ENCODE results near the gene CTIF.

DNA sequence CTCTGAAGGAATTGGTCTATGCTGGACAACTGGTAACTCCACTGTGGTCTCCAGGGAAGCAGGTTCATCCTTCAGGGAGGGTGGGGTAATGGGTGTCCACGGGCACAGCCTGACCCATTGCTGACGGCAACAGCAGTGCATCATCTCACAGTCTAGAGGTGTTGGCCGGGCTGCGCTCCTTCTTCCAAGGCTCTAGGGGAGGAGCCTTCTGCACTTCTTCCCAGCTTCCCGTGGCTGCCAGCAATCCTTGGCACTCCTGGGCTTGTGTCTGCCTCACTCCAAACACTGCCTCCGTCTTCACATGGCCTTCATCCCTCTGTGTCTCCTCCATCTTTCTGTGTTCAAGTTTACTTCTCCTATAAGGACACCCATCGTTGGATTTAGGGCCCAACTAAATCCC, 166.2 kb downstream of the CTIF start:
- TF ChIP-seq SP1 (IDR thresholded peaks at IDR 0.05) (no peak), TAF1 (conservative IDR thresholded peaks at IDR 0.05) (no peak), JUND (IDR thresholded peaks at IDR 0.05) (no peak), GABPA (IDR thresholded peaks at IDR 0.05 in 1 of 2, conservative IDR thresholded peaks at IDR 0.05 in 1 of 2) (no peak), EGR1 (IDR thresholded peaks at IDR 0.05; ENCODE audit: low read depth in 2 of 2) (no peak), YY1 (IDR thresholded peaks at IDR 0.05) (no peak), RAD21 (IDR thresholded peaks at IDR 0.05) (no peak), FOXA2 (IDR thresholded peaks at IDR 0.05) (no peak), NR2F2 (IDR thresholded peaks at IDR 0.05) (no peak)
- TF ChIP-seq, protein P1, sequence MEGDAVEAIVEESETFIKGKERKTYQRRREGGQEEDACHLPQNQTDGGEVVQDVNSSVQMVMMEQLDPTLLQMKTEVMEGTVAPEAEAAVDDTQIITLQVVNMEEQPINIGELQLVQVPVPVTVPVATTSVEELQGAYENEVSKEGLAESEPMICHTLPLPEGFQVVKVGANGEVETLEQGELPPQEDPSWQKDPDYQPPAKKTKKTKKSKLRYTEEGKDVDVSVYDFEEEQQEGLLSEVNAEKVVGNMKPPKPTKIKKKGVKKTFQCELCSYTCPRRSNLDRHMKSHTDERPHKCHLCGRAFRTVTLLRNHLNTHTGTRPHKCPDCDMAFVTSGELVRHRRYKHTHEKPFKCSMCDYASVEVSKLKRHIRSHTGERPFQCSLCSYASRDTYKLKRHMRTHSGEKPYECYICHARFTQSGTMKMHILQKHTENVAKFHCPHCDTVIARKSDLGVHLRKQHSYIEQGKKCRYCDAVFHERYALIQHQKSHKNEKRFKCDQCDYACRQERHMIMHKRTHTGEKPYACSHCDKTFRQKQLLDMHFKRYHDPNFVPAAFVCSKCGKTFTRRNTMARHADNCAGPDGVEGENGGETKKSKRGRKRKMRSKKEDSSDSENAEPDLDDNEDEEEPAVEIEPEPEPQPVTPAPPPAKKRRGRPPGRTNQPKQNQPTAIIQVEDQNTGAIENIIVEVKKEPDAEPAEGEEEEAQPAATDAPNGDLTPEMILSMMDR (IDR thresholded peaks at IDR 0.05; ENCODE audit: low read depth, low read length, missing input control): no peak
- TF ChIP-seq, protein P2, sequence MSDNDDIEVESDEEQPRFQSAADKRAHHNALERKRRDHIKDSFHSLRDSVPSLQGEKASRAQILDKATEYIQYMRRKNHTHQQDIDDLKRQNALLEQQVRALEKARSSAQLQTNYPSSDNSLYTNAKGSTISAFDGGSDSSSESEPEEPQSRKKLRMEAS (IDR thresholded peaks at IDR 0.05): no peak
- TF ChIP-seq, protein P3, sequence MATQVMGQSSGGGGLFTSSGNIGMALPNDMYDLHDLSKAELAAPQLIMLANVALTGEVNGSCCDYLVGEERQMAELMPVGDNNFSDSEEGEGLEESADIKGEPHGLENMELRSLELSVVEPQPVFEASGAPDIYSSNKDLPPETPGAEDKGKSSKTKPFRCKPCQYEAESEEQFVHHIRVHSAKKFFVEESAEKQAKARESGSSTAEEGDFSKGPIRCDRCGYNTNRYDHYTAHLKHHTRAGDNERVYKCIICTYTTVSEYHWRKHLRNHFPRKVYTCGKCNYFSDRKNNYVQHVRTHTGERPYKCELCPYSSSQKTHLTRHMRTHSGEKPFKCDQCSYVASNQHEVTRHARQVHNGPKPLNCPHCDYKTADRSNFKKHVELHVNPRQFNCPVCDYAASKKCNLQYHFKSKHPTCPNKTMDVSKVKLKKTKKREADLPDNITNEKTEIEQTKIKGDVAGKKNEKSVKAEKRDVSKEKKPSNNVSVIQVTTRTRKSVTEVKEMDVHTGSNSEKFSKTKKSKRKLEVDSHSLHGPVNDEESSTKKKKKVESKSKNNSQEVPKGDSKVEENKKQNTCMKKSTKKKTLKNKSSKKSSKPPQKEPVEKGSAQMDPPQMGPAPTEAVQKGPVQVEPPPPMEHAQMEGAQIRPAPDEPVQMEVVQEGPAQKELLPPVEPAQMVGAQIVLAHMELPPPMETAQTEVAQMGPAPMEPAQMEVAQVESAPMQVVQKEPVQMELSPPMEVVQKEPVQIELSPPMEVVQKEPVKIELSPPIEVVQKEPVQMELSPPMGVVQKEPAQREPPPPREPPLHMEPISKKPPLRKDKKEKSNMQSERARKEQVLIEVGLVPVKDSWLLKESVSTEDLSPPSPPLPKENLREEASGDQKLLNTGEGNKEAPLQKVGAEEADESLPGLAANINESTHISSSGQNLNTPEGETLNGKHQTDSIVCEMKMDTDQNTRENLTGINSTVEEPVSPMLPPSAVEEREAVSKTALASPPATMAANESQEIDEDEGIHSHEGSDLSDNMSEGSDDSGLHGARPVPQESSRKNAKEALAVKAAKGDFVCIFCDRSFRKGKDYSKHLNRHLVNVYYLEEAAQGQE (IDR thresholded peaks at IDR 0.05): no peak
- TF ChIP-seq, protein P4, sequence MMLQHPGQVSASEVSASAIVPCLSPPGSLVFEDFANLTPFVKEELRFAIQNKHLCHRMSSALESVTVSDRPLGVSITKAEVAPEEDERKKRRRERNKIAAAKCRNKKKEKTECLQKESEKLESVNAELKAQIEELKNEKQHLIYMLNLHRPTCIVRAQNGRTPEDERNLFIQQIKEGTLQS (IDR thresholded peaks at IDR 0.05): no peak
- TF ChIP-seq, protein P5, sequence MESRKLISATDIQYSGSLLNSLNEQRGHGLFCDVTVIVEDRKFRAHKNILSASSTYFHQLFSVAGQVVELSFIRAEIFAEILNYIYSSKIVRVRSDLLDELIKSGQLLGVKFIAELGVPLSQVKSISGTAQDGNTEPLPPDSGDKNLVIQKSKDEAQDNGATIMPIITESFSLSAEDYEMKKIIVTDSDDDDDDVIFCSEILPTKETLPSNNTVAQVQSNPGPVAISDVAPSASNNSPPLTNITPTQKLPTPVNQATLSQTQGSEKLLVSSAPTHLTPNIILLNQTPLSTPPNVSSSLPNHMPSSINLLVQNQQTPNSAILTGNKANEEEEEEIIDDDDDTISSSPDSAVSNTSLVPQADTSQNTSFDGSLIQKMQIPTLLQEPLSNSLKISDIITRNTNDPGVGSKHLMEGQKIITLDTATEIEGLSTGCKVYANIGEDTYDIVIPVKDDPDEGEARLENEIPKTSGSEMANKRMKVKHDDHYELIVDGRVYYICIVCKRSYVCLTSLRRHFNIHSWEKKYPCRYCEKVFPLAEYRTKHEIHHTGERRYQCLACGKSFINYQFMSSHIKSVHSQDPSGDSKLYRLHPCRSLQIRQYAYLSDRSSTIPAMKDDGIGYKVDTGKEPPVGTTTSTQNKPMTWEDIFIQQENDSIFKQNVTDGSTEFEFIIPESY (IDR thresholded peaks at IDR 0.05): no peak

Measured in liver (tissue), 3 donors.